ENCODE data around the gene EXTL2.
"Not testable (repeated sequence)": the region's sequence is repeated elsewhere in the genome, so short reads cannot be mapped to it uniquely, and the experiment has no call there.

EXTL2 gene

DNA sequence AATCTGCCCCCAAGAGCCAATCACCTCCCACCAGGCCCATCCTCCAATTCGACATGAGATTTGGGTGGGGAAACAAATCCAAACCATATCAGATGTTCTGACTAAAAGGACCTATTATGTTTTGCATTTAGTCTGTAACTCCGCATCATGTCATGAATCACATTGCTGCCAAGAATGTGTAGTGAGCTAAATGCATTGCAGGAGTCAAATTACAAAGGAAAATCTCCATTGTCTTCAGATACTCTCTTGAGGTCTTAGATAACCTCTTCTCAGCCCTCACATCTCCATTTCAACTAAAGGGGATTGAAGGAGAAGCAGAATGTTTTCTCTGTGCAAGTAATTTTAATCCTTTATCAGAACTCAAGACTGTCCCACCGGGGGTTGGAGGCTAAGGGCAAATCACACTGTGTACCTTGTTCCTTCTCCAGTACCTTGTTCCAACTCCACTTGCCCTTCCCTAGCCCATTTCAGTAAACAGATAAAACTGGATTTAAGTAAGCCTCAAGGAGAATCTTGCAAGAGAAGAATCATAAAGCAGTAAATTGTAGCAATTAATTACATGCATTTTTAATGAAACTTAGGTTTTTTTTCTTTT lies 34.1 kb downstream of the EXTL2 start:
- DNase-seq (ENCODE audit: low read depth in 2 of 2), result no peak

DNA sequence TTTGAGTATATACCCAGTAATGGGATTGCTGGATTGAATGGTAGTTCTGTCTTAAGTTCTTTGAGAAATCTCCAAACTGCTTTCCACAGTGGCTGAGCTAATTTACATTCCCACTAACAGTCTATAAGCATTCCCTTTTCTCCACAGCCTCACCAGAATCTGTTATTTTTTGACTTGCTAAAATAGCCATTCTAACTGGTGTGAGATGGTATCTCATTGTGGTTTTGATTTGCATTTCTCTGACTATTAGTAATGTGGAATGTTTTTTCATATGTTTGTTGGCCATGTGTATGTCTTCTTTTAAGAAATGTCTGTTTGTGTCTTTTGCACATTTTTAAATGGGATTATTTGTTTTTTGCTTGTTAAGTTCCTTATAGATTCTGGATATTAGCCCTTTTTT lies 39.5 kb downstream of the EXTL2 start:
- DNase-seq (ENCODE audit: low read depth in 2 of 2), result not testable (repeated sequence)

GRCh38 chr1:100852976-100853375 lies 41.7 kb downstream of the EXTL2 start:
- DNase-seq (ENCODE audit: low read depth in 2 of 2), result no peak

- DNase-seq (ENCODE audit: low read depth in 2 of 2), result no peak
Observed at GRCh38 chr1:100851726-100852125, 42.9 kb downstream of the EXTL2 start.

DNA sequence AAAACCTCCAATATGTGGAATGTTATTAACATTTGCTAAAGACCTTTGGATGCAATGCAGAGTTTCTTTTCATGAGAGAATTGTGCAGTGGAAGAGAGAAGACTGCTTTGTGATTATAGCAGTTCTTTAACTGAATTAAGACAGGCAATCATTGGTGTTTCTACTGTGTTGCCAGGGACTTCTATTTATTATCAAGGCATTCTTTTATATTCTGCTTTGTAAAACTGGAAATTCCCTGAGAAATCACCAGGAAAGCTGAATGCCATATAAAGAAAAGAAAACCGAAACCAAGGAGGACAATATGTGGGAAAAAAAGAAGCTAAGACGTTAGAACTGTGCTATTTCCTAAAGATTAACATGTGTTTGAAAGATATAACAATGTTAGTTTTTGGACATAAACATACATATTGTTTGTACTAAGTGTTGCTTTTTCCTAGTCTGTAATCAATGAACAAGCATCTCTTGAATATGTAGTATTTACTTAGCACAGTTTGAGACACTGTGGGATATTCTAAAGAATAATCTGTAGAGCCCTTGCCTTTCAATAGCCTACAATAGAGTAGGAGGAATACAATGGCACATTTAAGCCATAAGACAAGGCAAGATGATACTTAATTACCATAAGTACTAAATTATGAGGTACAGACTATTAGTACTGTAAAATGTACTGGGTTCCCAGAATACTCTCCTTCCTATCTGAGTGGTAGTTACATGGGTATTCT lies 47.1 kb downstream of the EXTL2 start:
- DNase-seq (ENCODE audit: low read depth in 2 of 2), result no peak

- DNase-seq (ENCODE audit: low read depth in 2 of 2), result not testable (repeated sequence)
Observed at GRCh38 chr1:100843160-100843559, 51.5 kb downstream of the EXTL2 start.

DNA sequence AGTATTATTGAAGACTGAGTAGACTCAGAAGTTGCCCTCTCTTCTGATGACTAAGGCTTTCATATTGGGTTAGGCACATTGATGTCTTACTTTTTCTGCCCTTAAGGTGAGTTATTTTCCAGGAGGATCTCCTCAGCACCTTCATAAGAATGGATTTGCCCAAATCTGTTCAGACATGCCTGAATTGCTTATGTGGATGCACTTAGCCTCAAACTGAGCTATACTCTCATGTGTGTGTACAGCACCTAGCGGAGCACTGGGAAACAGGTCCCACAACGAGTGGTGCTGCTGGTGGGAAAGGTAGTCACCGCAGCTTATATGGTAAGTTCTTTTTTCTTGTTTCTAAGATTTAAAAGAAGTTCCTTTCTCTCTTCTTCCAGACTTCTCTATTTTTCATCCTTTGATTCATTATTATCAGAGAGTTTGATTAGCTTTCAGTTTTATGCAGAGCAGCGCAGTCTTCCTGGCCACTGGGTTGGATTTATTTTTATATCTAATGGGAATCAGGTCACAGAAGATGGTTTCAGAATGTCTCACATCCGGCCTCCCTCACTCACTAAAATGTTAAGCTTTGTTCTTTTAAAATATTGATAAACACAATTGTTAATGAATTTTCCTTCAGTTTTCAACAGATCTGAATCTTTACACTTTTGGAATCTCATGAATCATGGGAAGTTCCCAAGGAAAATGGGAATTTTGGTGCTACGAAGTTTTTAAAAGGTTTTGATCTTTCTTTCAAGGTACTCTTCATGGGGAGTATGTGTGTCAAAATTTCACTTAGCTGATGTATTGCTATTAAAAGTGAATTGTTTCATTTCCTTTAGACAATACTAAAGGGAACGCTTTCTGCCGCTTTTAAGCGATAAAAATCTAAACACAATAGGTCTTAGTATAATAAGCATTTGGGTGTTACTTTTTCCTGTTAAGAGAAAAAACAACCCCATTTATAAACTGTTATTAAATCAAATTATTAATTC lies 58.5 kb downstream of the EXTL2 start:
- DNase-seq (ENCODE audit: low read depth in 2 of 2), result no peak

DNA sequence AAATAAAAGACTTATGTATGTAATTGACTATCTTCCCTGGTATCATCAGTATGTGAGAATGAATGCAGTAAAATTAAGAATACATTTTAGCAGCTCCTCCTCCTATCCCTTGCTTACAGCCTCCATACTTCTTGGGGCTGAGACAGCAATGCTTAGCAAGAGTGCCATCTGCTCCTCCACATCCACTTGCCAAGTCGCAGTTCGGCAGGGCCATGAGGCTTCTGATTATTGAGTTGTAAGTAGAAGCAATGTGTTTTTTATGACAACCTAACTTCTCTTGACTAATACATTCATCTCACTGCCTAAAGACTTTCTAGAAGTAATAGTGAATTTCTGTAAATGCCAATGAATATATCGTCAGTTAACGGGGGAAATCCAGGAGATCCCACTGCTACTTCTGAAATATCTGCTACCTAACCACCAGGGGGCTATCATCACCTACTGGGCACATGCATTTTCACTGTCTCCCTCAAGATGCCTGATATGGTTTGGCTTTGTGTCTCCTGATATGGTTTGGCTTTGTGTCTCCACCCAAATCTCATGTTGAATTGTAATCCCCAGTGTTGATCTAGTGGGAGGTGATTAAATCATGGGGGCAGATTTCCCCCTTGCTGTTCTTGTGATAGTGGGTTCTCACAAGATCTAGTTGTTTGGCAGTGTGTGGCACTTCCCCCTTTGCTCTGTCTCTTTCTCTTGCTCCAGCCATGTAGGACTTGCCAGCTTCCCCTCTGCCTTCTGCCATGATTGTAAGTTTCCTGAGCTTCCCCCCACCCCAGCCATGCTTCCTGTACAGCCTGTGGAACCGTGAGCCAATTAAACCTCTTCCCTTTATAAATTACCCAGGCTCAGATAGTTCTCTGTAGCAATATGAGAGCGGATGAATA lies 59.6 kb downstream of the EXTL2 start:
- no peak for DNase-seq (ENCODE audit: low read depth in 2 of 2)

DNA sequence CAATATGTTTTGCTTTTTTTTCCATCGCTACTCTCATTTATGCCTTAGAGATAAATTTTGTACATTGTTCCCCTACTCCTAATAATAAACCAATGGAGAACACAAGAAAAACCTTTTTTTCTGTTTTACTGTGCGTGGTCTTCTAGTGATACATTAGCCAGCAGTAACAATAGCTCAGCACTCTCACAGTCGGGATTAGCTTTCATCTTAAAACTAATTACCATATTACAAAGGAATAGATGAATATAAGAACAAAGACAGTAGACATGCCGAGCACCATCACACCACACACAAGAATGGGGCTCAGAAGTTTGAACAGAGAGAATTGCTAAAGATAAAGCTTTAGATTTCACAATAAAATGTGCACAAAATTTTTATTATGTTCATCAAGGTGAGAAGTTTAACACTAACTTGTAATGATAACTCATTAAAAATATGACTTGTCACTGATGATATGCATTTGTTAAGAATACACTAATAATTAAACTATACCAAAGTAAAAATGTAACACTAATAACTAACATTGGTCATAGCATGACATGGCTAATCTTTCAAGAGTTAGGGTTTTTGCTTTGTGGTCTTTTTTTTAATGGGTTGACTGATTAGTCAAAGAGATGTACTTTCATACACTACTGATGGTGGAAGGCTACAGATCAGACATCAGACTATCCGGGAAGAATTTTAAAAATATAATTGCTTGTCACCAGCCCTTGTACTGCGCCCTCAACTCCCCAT lies 61.8 kb downstream of the EXTL2 start:
- no peak for DNase-seq (ENCODE audit: low read depth in 2 of 2)

DNA sequence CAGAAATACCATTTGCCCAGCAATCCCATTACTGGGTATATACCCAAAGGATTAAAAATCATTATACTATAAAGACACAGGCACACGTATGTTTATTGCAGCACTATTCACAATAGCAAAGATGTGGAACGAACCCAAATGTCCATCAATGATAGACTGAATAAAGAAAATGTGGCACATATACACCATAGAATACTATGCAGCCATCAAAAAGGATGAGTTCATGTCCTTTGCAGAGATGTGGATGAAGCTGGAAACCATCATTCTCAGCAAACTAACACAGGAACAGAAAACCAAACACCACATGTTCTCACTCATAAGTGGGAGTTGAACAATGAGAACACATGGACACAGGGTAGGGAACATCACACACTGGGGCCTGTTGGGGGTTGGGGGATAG lies 69.0 kb downstream of the EXTL2 start:
- not testable (repeated sequence) for DNase-seq (ENCODE audit: low read depth in 2 of 2)
